Measurements from ENCODE around the gene SKI.
"Not testable (repeated sequence)": the region's sequence is repeated elsewhere in the genome, so short reads cannot be mapped to it uniquely, and the experiment has no call there.

SKI gene

DNA sequence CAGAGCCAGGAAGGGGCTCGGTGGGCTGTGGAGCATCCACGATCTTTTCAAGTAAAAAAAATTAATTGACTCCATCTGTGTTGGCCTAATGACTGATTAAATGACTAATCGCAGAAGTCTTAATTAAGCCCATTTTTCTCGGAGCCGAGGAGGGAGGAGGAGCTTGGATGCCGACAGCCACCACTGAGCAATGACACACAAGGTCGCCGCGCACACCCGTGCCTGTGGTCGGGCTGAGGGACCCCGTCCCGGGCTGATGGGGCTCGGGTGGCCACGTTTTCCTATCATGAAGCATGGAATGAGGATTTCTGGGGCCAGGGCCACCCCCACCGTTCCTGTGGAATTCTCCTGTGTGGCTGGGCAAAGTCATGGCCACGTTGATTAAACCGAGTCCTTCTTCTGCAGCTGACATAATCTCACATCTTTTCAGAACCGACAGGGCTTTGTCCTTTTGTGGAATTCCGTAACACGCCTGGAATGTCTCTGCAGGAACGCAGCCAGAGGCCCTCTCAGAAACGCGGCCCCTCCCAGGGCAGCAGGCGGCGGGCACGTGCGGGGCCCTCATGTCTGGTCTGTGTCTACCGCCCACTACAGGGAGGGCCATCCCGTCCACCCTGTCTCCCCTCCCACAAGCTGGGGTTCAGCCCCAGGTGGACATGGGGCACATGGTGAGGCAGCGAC lies 102.5 kb downstream of the SKI start:
- DNase-seq (ENCODE audit: low read depth) = peak; percentile 66
- H3K4me3 ChIP-seq (ENCODE audit: control insufficient read depth, low read depth, low read length) = no peak overlapping the region; the same call in 1 of the 2 replicates
- TF ChIP-seq, protein P1, sequence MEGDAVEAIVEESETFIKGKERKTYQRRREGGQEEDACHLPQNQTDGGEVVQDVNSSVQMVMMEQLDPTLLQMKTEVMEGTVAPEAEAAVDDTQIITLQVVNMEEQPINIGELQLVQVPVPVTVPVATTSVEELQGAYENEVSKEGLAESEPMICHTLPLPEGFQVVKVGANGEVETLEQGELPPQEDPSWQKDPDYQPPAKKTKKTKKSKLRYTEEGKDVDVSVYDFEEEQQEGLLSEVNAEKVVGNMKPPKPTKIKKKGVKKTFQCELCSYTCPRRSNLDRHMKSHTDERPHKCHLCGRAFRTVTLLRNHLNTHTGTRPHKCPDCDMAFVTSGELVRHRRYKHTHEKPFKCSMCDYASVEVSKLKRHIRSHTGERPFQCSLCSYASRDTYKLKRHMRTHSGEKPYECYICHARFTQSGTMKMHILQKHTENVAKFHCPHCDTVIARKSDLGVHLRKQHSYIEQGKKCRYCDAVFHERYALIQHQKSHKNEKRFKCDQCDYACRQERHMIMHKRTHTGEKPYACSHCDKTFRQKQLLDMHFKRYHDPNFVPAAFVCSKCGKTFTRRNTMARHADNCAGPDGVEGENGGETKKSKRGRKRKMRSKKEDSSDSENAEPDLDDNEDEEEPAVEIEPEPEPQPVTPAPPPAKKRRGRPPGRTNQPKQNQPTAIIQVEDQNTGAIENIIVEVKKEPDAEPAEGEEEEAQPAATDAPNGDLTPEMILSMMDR (IDR thresholded peaks at IDR 0.05; ENCODE audit: control insufficient read depth, insufficient read depth, low read depth, low read length, missing control alignments) = peak; percentile 4

DNA sequence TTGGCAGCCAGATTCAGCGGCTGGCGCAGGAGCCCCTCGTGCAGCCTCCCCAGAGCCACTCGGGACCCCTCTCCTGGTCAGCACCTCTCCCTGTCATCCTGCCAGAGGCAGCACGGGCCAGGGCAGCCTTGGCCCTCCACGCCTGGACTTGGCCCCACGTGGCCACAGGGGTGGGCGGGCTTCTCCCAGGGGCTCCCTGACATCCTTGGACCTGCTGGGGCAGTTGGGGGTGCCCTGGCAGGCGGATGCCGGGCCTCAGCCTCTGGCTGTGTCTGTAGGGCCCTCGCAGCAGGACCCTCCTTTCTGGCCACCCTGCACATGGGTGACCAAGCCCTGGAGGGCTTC lies 103.1 kb downstream of the SKI start:
- no peak for DNase-seq (ENCODE audit: low read depth)
- TF ChIP-seq, protein P1 (IDR thresholded peaks at IDR 0.05; ENCODE audit: control insufficient read depth, insufficient read depth, low read depth, low read length, missing control alignments) = no peak
- no peak overlapping the region for H3K4me3 ChIP-seq (ENCODE audit: control insufficient read depth, low read depth, low read length)

DNA sequence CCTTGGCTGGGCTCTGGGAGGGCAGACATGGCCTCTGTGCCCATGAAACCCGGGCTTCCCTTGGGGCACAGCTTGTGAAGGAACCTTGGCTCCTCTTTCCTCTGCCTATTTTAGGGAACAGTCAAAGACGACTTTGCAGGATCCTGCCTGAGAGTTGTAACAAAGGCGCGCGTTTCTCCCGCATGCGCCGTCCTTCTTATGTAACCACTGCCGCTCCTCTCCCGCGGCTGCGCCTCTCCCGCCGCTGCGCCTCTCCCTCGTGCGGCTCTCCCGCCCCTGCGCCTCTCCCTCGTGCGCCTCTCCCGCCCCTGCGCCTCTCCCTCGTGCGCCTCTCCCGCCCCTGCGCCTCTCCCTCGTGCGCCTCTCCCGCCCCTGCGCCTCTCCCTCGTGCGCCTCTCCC lies 103.5 kb downstream of the SKI start:
- DNase-seq (ENCODE audit: low read depth); H3K4me3 ChIP-seq (ENCODE audit: control insufficient read depth, low read depth, low read length): not testable (repeated sequence)

DNA sequence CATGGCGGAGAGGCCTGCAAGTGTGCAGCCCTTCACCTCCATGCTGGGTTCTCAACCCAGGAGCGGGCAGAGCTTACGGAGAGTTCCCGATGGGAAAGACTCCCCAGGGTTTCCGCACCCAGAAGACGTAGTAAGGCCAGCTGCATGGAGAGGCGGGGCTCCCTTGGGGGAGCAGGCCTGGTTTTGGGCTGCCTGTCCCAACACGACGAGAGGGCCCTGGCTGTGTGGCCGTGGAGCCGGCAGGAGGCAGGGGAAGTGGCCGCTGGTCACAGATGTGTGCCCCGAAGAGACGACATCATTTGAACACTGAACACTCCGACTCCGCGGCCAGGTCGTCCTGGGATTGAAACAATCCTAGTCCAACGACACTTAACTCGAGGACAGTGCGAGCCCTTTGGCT lies 106.2 kb downstream of the SKI start:
- TF ChIP-seq, protein P1 (IDR thresholded peaks at IDR 0.05; ENCODE audit: control insufficient read depth, insufficient read depth, low read depth, low read length, missing control alignments) = no peak
- DNase-seq (ENCODE audit: low read depth) = no peak
- no peak overlapping the region for H3K4me3 ChIP-seq (ENCODE audit: control insufficient read depth, low read depth, low read length)

DNA sequence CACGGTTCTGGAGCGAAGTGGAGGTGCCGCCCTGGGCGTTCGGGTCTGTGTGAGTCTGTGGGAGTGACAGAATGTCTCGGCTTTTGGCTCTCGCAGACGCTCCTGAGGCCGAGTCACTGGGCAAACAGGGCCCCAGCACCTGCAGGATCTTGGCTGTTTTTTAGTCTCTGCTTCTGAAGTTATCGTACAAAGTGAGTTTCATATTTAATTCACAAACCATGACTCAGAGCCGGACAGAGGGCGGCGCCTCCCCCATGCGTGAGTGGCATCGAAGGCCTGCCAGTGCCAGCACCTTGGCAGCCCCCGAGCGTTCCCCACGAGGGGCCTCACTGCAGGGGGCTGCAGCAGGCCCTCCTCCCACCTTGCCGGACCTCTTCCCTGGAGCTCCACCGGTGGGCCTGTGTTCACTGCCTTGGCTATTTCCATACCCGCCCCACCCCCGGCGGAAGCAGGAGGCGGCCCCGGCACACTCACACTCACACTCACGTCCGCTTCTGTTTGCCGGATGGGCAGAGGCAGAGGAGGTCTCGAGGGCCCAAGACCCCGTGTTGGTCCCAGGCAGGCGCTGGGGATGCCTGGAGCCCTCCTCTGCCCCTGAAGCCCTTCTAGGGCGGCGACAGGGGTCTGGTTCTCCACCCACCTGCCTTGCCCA lies 106.9 kb downstream of the SKI start:
- no peak overlapping the region for H3K4me3 ChIP-seq (ENCODE audit: control insufficient read depth, low read depth, low read length)
- DNase-seq (ENCODE audit: low read depth) = no peak
- TF ChIP-seq, protein P1 (IDR thresholded peaks at IDR 0.05; ENCODE audit: control insufficient read depth, insufficient read depth, low read depth, low read length, missing control alignments) = no peak

DNA sequence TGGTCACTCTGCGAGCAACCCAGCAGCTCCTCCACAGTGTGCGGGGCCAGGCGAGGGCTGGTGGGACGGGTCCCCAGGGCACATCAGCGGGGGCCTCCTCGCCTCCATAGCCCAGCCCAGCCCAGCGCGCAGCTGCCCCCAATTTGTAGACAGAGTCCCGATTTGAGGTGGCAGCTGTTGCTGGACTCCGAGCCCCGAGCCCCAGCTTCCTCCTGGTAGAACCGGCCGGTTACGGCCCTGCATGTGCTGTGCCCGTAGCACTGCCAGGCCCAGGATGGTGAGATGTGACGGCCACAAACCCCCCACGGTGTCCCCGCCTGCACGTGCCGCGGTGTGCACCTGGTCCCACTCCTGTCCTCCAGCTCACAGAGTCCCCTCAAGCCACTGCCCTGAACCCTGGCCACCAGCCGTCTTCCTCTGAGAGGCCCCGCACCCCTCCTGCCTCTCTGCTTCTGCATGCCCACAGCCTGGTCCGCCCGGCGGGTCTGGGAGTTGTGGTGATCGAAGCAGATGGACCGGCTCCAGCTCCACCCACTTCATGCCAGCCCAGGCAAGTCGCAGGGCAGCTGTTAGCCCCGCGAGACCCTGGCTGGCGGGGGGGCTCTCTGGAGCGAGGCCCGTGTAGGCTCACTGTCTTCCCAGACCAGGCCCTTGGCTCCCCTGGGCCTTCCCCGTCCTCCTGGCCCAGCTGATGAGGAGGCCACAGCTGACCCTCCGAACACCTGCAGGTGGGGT lies 107.8 kb downstream of the SKI start:
- TF ChIP-seq, protein P1 (IDR thresholded peaks at IDR 0.05; ENCODE audit: control insufficient read depth, insufficient read depth, low read depth, low read length, missing control alignments) = no peak
- no peak overlapping the region for H3K4me3 ChIP-seq (ENCODE audit: control insufficient read depth, low read depth, low read length)
- DNase-seq (ENCODE audit: low read depth) = no peak

DNA sequence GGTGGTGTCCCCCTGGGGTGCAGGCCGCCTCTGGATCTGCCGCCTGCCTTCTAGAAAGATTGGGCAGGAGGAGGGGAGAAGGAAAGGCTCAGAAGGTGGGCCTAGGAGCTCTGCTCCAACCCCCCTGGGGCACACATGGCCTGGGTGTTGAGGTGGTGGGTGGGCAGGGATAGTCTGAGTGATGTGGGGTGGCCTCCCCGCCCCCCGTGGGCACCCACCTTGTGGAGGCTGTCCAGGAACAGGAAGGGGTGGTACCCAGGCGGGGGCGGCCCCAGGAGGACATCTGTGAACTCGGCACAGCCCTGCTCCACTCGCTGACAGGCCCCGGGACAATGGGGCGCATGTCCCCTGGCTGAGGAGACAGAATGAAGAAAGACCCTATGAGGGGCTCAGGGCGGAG lies 108.4 kb downstream of the SKI start:
- DNase-seq (ENCODE audit: low read depth) = no peak
- TF ChIP-seq, protein P1 (IDR thresholded peaks at IDR 0.05; ENCODE audit: control insufficient read depth, insufficient read depth, low read depth, low read length, missing control alignments) = no peak
- H3K4me3 ChIP-seq (ENCODE audit: control insufficient read depth, low read depth, low read length) = no peak overlapping the region

Data from AG09309 (cell line).